Ishikawa (cell line): ENCODE results near the gene CLDN22.

Experiments
- MAX ChIP-seq: IDR thresholded peaks from 2 replicates; pipeline ENCODE4 v1.6.1; 2012
- NFIC ChIP-seq: IDR thresholded peaks from 2 replicates; pipeline ENCODE4 v1.6.1; 2012
- RAD21 ChIP-seq: IDR thresholded peaks from 2 replicates; pipeline ENCODE4 v1.6.1; 2012; ENCODE audit warnings: low read depth
- REST ChIP-seq: IDR thresholded peaks from 2 replicates; pipeline ENCODE4 v1.6.1; 2012; ENCODE audit warnings: low read depth, mild to moderate bottlenecking
- TAF1 ChIP-seq: IDR thresholded peaks from 2 replicates; pipeline ENCODE4 v1.6.1; 2012; ENCODE audit warnings: low read depth, mild to moderate bottlenecking
- TCF12 ChIP-seq: IDR thresholded peaks from 2 replicates; pipeline ENCODE4 v1.6.1; 2012; ENCODE audit warnings: low read depth
- USF1 ChIP-seq: IDR thresholded peaks from 2 replicates; pipeline ENCODE4 v1.6.1; 2012

GRCh38 chr4:183329954-183330742 is 10.1 kb upstream of the CLDN22 start:
- TF ChIP-seq TAF1 (no peak), NFIC (no peak), REST (no peak), RAD21 (no peak), MAX (no peak), USF1 (no peak), TCF12 (no peak)
